IMR-90 (cell line): ENCODE results near the gene SLC38A3. TPM values are rescaled to one million over a fixed set of nuclear protein-coding genes. Genes with fewer than 3 reads are reported as not detected.
A peak's percentile ranks its signal among the peaks of the same experiment; 100 is the strongest.

Experiments used
- ATAC-seq: fragments of 200-7000 bp; cut with Tn5 transposase; 2 replicates; pipeline ENCODE4 v1.9.1; 2020; ENCODE audit warnings: low read depth, mild to moderate bottlenecking, moderate library complexity
- BruUV-seq: library from RNA; stranded (reverse); fragments of 400-500 nt; replicated peaks from 2 replicates; lab custom pipeline; 2021; lab: Mats Ljungman, UMichigan
- CTCF ChIA-PET: fragments of 300-600 bp; formaldehyde crosslinking; extraction: SDS; loops from one replicate; lab custom pipeline; 2021; ENCODE audit warnings: antibody characterized with exemption; lab: Yijun Ruan, JAX
- POLR2A ChIA-PET: fragments of 300-600 bp; sonication (Branson Sonifier 250); formaldehyde crosslinking; loops from one replicate; lab custom pipeline; 2022; ENCODE audit warnings: antibody characterized with exemption; ENCODE audit not compliant: unreplicated experiment; lab: Charles Lee
- DNase-seq: peaks from one replicate; pipeline ENCODE4 v3.0.0; 2013
- H2AFZ ChIP-seq: replicated peaks from 2 replicates; pipeline ENCODE3; 2013; ENCODE audit warnings: low read length, mild to moderate bottlenecking; ENCODE audit not compliant: poor library complexity
- H2AK5ac ChIP-seq: 2 replicates; pipeline ENCODE4 v1.6.1; 2013; ENCODE audit warnings: low read depth, low read length, inconsistent platforms
- H2AK9ac ChIP-seq: replicated peaks from 2 replicates; pipeline ENCODE3; 2013; ENCODE audit warnings: mild to moderate bottlenecking, low read depth, low read length, moderate library complexity; ENCODE audit not compliant: poor library complexity
- H2BK120ac ChIP-seq: 2 replicates; pipeline ENCODE4 v1.6.1; 2013; ENCODE audit warnings: low read depth, low read length, inconsistent platforms
- H2BK15ac ChIP-seq: 3 replicates; pipeline ENCODE4 v1.6.1; 2013; ENCODE audit warnings: low read depth, low read length, inconsistent platforms
- H2BK20ac ChIP-seq: 2 replicates; pipeline ENCODE4 v1.6.1; 2013; ENCODE audit warnings: low read depth, mild to moderate bottlenecking, inconsistent platforms, low read length, moderate library complexity
- H2BK5ac ChIP-seq: 2 replicates; pipeline ENCODE4 v1.6.1; 2013; ENCODE audit warnings: mild to moderate bottlenecking, low read depth, low read length, inconsistent platforms; ENCODE audit not compliant: poor library complexity, severe bottlenecking
- H3K14ac ChIP-seq: replicated peaks from 2 replicates; pipeline ENCODE4 v1.6.1; 2013; ENCODE audit warnings: low read depth, low read length, inconsistent platforms
- H3K18ac ChIP-seq: 2 replicates; pipeline ENCODE4 v1.6.1; 2013; ENCODE audit warnings: low read depth, low read length, control low read depth
- H3K23ac ChIP-seq: 2 replicates; pipeline ENCODE4 v1.6.1; 2013; ENCODE audit warnings: low read depth, low read length, inconsistent platforms
- H3K27ac ChIP-seq: 2 replicates; pipeline ENCODE4 v1.5.1; 2013; ENCODE audit warnings: mild to moderate bottlenecking, control low read depth, low read length; ENCODE audit not compliant: insufficient read depth
- H3K27me3 ChIP-seq: 2 replicates; pipeline ENCODE4 v1.6.1; 2013; ENCODE audit warnings: low read length; ENCODE audit not compliant: control insufficient read depth, insufficient read depth
- H3K36me3 ChIP-seq: 2 replicates; pipeline ENCODE4 v1.6.1; 2013; ENCODE audit warnings: low read length, mixed read lengths; ENCODE audit not compliant: control insufficient read depth, insufficient read depth
- H3K4ac ChIP-seq: 2 replicates; pipeline ENCODE4 v1.6.1; 2013; ENCODE audit warnings: low read depth, low read length, inconsistent platforms
- H3K4me1 ChIP-seq: 2 replicates; pipeline ENCODE4 v1.6.1; 2013; ENCODE audit warnings: low read length, mixed read lengths; ENCODE audit not compliant: control insufficient read depth, insufficient read depth
- H3K4me2 ChIP-seq: 2 replicates; pipeline ENCODE4 v1.6.1; 2013; ENCODE audit warnings: low read depth, mild to moderate bottlenecking, control low read depth, low read length, moderate library complexity
- H3K4me3 ChIP-seq: 2 replicates; pipeline ENCODE4 v1.5.1; 2013; ENCODE audit warnings: low read depth, mild to moderate bottlenecking, control low read depth, low read length, moderate library complexity; ENCODE audit not compliant: insufficient read depth
- H3K56ac ChIP-seq: 2 replicates; pipeline ENCODE4 v1.6.1; 2013; ENCODE audit warnings: low read length, inconsistent platforms; ENCODE audit not compliant: insufficient read depth; ENCODE audit errors: extremely low read depth
- H3K79me1 ChIP-seq, 2 experiments: 2 replicates each; pipeline ENCODE4 v1.6.1; 2013; ENCODE audit warnings: low read length in 2 of 2, inconsistent platforms in 1 of 2, low read depth in 1 of 2
- H3K9ac ChIP-seq: 2 replicates; pipeline ENCODE4 v1.6.1; 2013; ENCODE audit warnings: low read depth, low read length, control low read depth
- H3K9me1 ChIP-seq: 2 replicates; pipeline ENCODE4 v1.6.1; 2013; ENCODE audit warnings: low read length, inconsistent platforms; ENCODE audit not compliant: insufficient read depth
- H3K9me3 ChIP-seq: 2 replicates; pipeline ENCODE4 v1.6.1; 2013; ENCODE audit warnings: low read length; ENCODE audit not compliant: control insufficient read depth, insufficient read depth
- H4K20me1 ChIP-seq: 2 replicates; pipeline ENCODE4 v1.6.1; 2013; ENCODE audit warnings: low read length, inconsistent platforms; ENCODE audit not compliant: insufficient read depth
- H4K5ac ChIP-seq: 2 replicates; pipeline ENCODE4 v1.6.1; 2013; ENCODE audit warnings: mild to moderate bottlenecking, low read depth, low read length, control low read depth
- H4K8ac ChIP-seq, 2 experiments: 2 replicates each; pipeline ENCODE4 v1.6.1; 2013; ENCODE audit warnings: low read depth in 2 of 2, low read length in 2 of 2, control low read depth in 1 of 2, inconsistent platforms in 1 of 2
- H4K91ac ChIP-seq: 2 replicates; pipeline ENCODE4 v1.6.1; 2013; ENCODE audit warnings: low read depth, low read length, inconsistent platforms; ENCODE audit not compliant: insufficient read depth
- MAFK ChIP-seq: IDR thresholded peaks from 2 replicates; pipeline ENCODE4 v1.6.1; 2012; ENCODE audit warnings: low read depth, low read length, improper control_type of control experiment
- MAZ ChIP-seq: IDR thresholded peaks from 2 replicates; pipeline ENCODE4 v1.6.1; 2012; ENCODE audit warnings: low read depth, mild to moderate bottlenecking, low read length, improper control_type of control experiment, moderate library complexity, borderline replicate concordance
- MXI1 ChIP-seq: IDR thresholded peaks from 2 replicates; pipeline ENCODE4 v1.6.1; 2012; ENCODE audit warnings: low read depth, mild to moderate bottlenecking, low read length, moderate library complexity, borderline replicate concordance
- WGBS, 2 experiments: methylation state at CpG; one replicate each; pipeline versions ENCODE4 v1.1.5 to v1.1.7; 2013; ENCODE audit warnings: missing lambda C conversion rate in 2 of 2; ENCODE audit not compliant: insufficient read length in 1 of 2; ENCODE audit errors: extremely low coverage in 2 of 2; 5-methylcytosine and 5-hydroxymethylcytosine counted together
- dilution Hi-C: fragments of 300-500 bp; cut with HindIII; formaldehyde crosslinking; loops from one replicate; pipeline ENCODE4 v1.14.3; 2018; ENCODE audit warnings: low sequenced_read_pairs; ENCODE audit not compliant: unreplicated experiment
- in situ Hi-C: fragments of 300-500 bp; cut with MboI; formaldehyde crosslinking; loops from 3 replicates; pipeline ENCODE4 v1.14.3; 2019; ENCODE audit warnings: low sequenced_read_pairs, inconsistent platforms, mixed read lengths
- intact Hi-C: fragments of 100-400 bp; cut with micrococcal nuclease; formaldehyde crosslinking; loops from 2 replicates; pipeline ENCODE4 v1.10.0; 2022
- polyA plus RNA-seq, 3 experiments: library from polyadenylated mRNA; depleted of rRNA; stranded (reverse); fragments of >200 nt; gene quantifications; 2 replicates each; pipeline ENCODE4 v1.2.3, GENCODE V29; 2012; ENCODE audit warnings: low replicate concordance in 1 of 3
- total RNA-seq: library from RNA; depleted of rRNA; stranded (reverse); fragments of >200 nt; gene quantifications from 2 replicates; pipeline ENCODE4 v1.2.3, GENCODE V29; 2012

Gene SLC38A3
- total and polyA plus RNA-seq, 2 of the 4 experiments (the other 2 are of a cell fraction) = 0.12 to 0.36 TPM

DNA sequence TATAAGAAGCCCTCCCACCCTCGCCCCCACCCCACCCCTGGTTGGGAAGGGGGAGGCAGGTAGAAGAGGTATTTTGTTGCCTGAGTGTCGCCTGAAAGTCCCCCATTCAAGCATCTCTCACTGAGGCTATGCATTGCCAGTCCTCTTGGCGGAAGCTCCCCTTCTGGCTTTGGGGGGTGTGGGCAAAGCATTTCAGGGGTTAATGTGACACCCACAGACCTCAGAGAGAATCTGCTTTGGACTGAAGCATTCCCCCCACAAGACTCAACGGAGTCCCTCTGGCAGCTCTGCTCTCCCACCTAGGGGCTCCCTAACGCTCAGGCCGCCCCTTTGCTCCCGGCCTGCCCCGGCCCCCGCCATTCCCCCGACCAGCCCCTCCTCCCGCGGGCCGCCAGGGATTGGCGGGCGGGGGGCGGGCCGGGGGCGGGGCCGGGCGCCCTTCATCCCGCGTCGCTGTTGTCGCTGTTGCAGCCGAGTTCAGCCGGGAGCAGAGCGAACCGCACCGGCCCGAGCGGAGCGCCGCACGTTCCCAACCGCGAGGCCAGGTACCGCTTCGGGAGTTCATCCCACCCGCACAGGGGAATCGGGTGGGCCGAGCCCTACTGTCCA lies at the start of gene SLC38A3 (continued):
- TF ChIP-seq MAFK (no peak), MAZ (no peak)

GRCh38 chr3:50155491-50155878 lies 49.6 kb upstream of the SLC38A3 start:
- POLR2A ChIA-PET = no interaction called here

More at GRCh38 chr3:50155491-50155878, 49.6 kb upstream of the SLC38A3 start:
- peaks cover 7% of the 10 kb centered on the region; the same call in 1 of the 2 replicates for H3K27me3 ChIP-seq
- ATAC-seq = no peak; the same call in 1 of the 2 replicates
- H3K36me3 ChIP-seq = 0 out of 2 replicates have a peak, but pooled peaks cover 4% of the 10 kb centered on the region
- H2AK5ac ChIP-seq = no peak overlapping the region; the same call in 1 of the 2 replicates
- WGBS, 2 experiments = 0% methylated on average over 17 of the region's 37 CpGs; no CpG with 5 or more reads in 1 of the 2 experiments
- peaks cover 8 to 41% of the 10 kb centered on the region in 2 experiments; a peak in 3 of 4 replicates for H3K79me1 ChIP-seq
- H3K4me2 ChIP-seq = peak overlapping the region; percentile 84
- H3K4ac ChIP-seq = peak overlapping the region; percentile 98
- H3K18ac ChIP-seq = no peak overlapping the region
- 0 out of 2 replicates have a peak, but pooled peaks cover 2% of the 10 kb centered on the region for H3K9me1 ChIP-seq
- peak overlapping the region; percentile 45 for H3K4me3 ChIP-seq
- no peak overlapping the region for H4K5ac ChIP-seq
- peaks cover 19% of the 10 kb centered on the region for H3K4me1 ChIP-seq
- intact Hi-C loops = loop anchor here (1.0 kb wide), 2 partner anchors 33 to 34 kb away; no protein-coding TSS in a partner anchor
- 0 out of 2 replicates have a peak overlapping the region, but pooled peaks have one; percentile 8 for H2BK120ac ChIP-seq
- no peak overlapping the region for H3K56ac ChIP-seq
- no peaks in the 10 kb centered on the region for H3K9me3 ChIP-seq
- H2BK15ac ChIP-seq = no peak overlapping the region
- peak overlapping the region; percentile 89; the same call in 1 of the 2 replicates for H3K14ac ChIP-seq
- no TSS peak for BruUV-seq
- H2BK5ac ChIP-seq = peak overlapping the region; percentile 19
- CTCF ChIA-PET = interaction anchor here (2.4 kb wide), 1 partner anchor 34 kb away, joined by 6 read pairs; no protein-coding TSS in a partner anchor
- H3K9ac ChIP-seq = peak overlapping the region; percentile 72
- dilution Hi-C loops = no loop called here
- peak overlapping the region; percentile 98 for H2AK9ac ChIP-seq
- 0 out of 2 replicates have a peak overlapping the region, but pooled peaks have one; percentile 55 for H4K91ac ChIP-seq
- no peak overlapping the region for H2BK20ac ChIP-seq
- no peak for TF ChIP-seq MXI1
- H4K8ac ChIP-seq = peak overlapping the region in 1 of 2 experiments; percentile 31; a peak in 2 of 4 replicates
- in situ Hi-C loops = no loop called here
- peak overlapping the region; percentile 2; the same call in 1 of the 2 replicates for H3K27ac ChIP-seq
- H4K20me1 ChIP-seq = 0 out of 2 replicates have a peak, but pooled peaks cover 4% of the 10 kb centered on the region
- H3K23ac ChIP-seq = peak overlapping the region; percentile 87; the same call in 1 of the 2 replicates
- H2AFZ ChIP-seq = peak overlapping the region; percentile 90
- DNase-seq = no peak
